Thyroid gland (tissue), 4 donors: Measurements from ENCODE around the gene STX10. TPM values are rescaled to one million over a fixed set of nuclear protein-coding genes. Genes with fewer than 3 reads are reported as not detected.
A peak's percentile ranks its signal among the peaks of the same experiment; 100 is the strongest.

Experiments
- DNase-seq, 2 donors: peaks; one replicate each; pipeline ENCODE4 v3.0.0-alpha.2; 2019
- H3K27ac ChIP-seq, 3 donors: fragments of 200-600 bp; sonication (generic); 1 replicate in 2 of 3; 2 replicates in 1 of 3; pipeline ENCODE4 v1.5.1; 2016 to 2019; ENCODE audit warnings: mild to moderate bottlenecking in 1 of 3, moderate library complexity in 1 of 3
- H3K27me3 ChIP-seq: fragments of 200-600 bp; sonication (generic); one replicate; pipeline ENCODE4 v1.5.1; 2019
- H3K36me3 ChIP-seq, 2 donors: fragments of 200-600 bp; sonication (generic); one replicate each; pipeline ENCODE4 v1.5.1; 2016 to 2019
- H3K4me1 ChIP-seq, 2 donors: fragments of 200-600 bp; sonication (generic); one replicate each; pipeline ENCODE4 v1.5.1; 2017 to 2019
- H3K4me3 ChIP-seq, 3 donors: fragments of 200-600 bp; sonication (generic); replicated peaks in 1 of 3; 1 replicate in 2 of 3; 2 replicates in 1 of 3; pipeline ENCODE4 v1.5.1; 2016; ENCODE audit warnings: mild to moderate bottlenecking in 1 of 3
- H3K9me3 ChIP-seq: fragments of 200-600 bp; sonication (generic); one replicate; pipeline ENCODE4 v1.5.1; 2017
- CTCF ChIP-seq, 6 experiments: fragments of 200-600 bp in 3 of 6; fragments of 450-650 bp in 3 of 6; sonication (generic) in 3 of 6; IDR thresholded peaks; one replicate each; pipeline ENCODE4 v1.5.1; 2016 to 2019; ENCODE audit warnings: antibody characterized with exemption in 6 of 6, mild to moderate bottlenecking in 2 of 6, inconsistent platforms in 1 of 6, moderate library complexity in 1 of 6
- POLR2A ChIP-seq, 2 donors: fragments of 450-650 bp; IDR thresholded peaks; one replicate each; pipeline ENCODE4 v1.6.1; 2017; ENCODE audit warnings: antibody characterized with exemption in 2 of 2, mild to moderate bottlenecking in 2 of 2, moderate library complexity in 1 of 2
- WGBS, 2 donors: methylation state at CpG; one replicate each; pipeline ENCODE4 v1.1.5; 2017; 5-methylcytosine and 5-hydroxymethylcytosine counted together
- intact Hi-C: fragments of 100-400 bp; cut with DNase I; formaldehyde crosslinking; loops from one replicate; pipeline ENCODE4 v1.15.1; 2023
- total RNA-seq, 4 donors: library from RNA; depleted of rRNA; stranded (reverse); fragments of >200 nt; gene quantifications; one replicate each; pipeline ENCODE4 v1.2.3, GENCODE V29; 2016

The STX10 gene
- total RNA-seq, 4 donors from 2014 or later: 39.2 to 91.9 (median 56.5) TPM

- TF ChIP-seq POLR2A (IDR thresholded peaks at IDR 0.05) (no peak), CTCF (IDR thresholded peaks at IDR 0.05) (no peak)
- H3K4me1 ChIP-seq: peaks cover 14 to 45% of the 10 kb centered on the region in 2 donors
- peak overlapping the region; percentile 74 to 84 (median 82) for H3K27ac ChIP-seq
- DNase-seq: no peak
- peak overlapping the region in 1 of 3 donors; percentile 24 for H3K4me3 ChIP-seq
- no peaks in the 10 kb centered on the region for H3K9me3 ChIP-seq
- intact Hi-C loops: no loop called here
- peaks cover 0 to 9% of the 10 kb centered on the region in 2 donors for H3K36me3 ChIP-seq
- WGBS, 2 donors: 29 to 30% methylated on average over 28 to 33 of the region's 69 CpGs
- no peaks in the 10 kb centered on the region for H3K27me3 ChIP-seq
Measured at GRCh38 chr19:13097463-13098258, 52.5 kb downstream of the STX10 start.

GRCh38 chr19:13097033-13097462 lies 53.1 kb downstream of the STX10 start:
- H3K27ac ChIP-seq: peak overlapping the region; percentile 74 to 84 (median 82)
- H3K4me3 ChIP-seq: no peak overlapping the region
- intact Hi-C loops: no loop called here
- WGBS, 2 donors: 59 to 64% methylated on average over 20 of the region's 20 CpGs
- peaks cover 0 to 9% of the 10 kb centered on the region in 2 donors for H3K36me3 ChIP-seq
- no peak for DNase-seq
- no peaks in the 10 kb centered on the region for H3K27me3 ChIP-seq
- peaks cover 14 to 43% of the 10 kb centered on the region in 2 donors for H3K4me1 ChIP-seq
- no peak for TF ChIP-seq CTCF (IDR thresholded peaks at IDR 0.05)
- no peak for TF ChIP-seq POLR2A (IDR thresholded peaks at IDR 0.05)
- H3K9me3 ChIP-seq: no peaks in the 10 kb centered on the region

- TF ChIP-seq POLR2A (IDR thresholded peaks at IDR 0.05): no peak
- no peak for TF ChIP-seq CTCF (IDR thresholded peaks at IDR 0.05)
- H3K27me3 ChIP-seq: no peaks in the 10 kb centered on the region
- H3K9me3 ChIP-seq: no peaks in the 10 kb centered on the region
- 75 to 80% methylated on average over 30 to 32 of the region's 44 CpGs for WGBS, 2 donors
- H3K4me3 ChIP-seq: no peak overlapping the region
- intact Hi-C loops: loop anchor here (2.0 kb wide), 1 partner anchor 113 kb away; no protein-coding TSS in a partner anchor
- peaks cover 14 to 43% of the 10 kb centered on the region in 2 donors for H3K4me1 ChIP-seq
- no peak for DNase-seq
- H3K36me3 ChIP-seq: peaks cover 0 to 9% of the 10 kb centered on the region in 2 donors
- H3K27ac ChIP-seq: peak overlapping the region in 1 of 3 donors; percentile 82
Measured at GRCh38 chr19:13095934-13096927, 53.9 kb downstream of the STX10 start.

GRCh38 chr19:13095393-13095784 lies 54.8 kb downstream of the STX10 start:
- H3K27me3 ChIP-seq: no peaks in the 10 kb centered on the region
- peaks cover 14 to 45% of the 10 kb centered on the region in 2 donors for H3K4me1 ChIP-seq
- TF ChIP-seq CTCF (IDR thresholded peaks at IDR 0.05) (no peak), POLR2A (IDR thresholded peaks at IDR 0.05) (no peak)
- WGBS, 2 donors: 81 to 86% methylated on average over 15 to 24 of the region's 25 CpGs
- intact Hi-C loops: loop anchor here (2.0 kb wide), 1 partner anchor 113 kb away; no protein-coding TSS in a partner anchor
- no peak for DNase-seq
- no peak overlapping the region for H3K4me3 ChIP-seq
- H3K9me3 ChIP-seq: no peaks in the 10 kb centered on the region
- peaks cover 0 to 13% of the 10 kb centered on the region in 2 donors for H3K36me3 ChIP-seq
- no peak overlapping the region for H3K27ac ChIP-seq
